Vagina (tissue), 2 donors: Measurements from ENCODE around the gene PHKG2. TPM values are rescaled to one million over a fixed set of nuclear protein-coding genes. Genes with fewer than 3 reads are reported as not detected.

ENCODE experiments used
- DNase-seq, 2 donors: peaks; one replicate each; pipeline ENCODE4 v3.0.0-alpha.2; 2017; ENCODE audit errors: extremely low spot score in 2 of 2
- H3K27ac ChIP-seq: fragments of 200-600 bp; sonication (generic); one replicate; pipeline ENCODE4 v1.5.1; 2019
- H3K27me3 ChIP-seq: fragments of 200-600 bp; sonication (generic); one replicate; pipeline ENCODE4 v1.5.1; 2019
- H3K36me3 ChIP-seq, 2 donors: fragments of 200-600 bp; sonication (generic); one replicate each; pipeline ENCODE4 v1.5.1; 2017 to 2019
- H3K4me1 ChIP-seq: fragments of 200-600 bp; sonication (generic); one replicate; pipeline ENCODE4 v1.5.1; 2019
- H3K4me3 ChIP-seq, 2 donors: fragments of 200-600 bp; sonication (generic); 1 replicate in 1 of 2; 2 replicates in 1 of 2; pipeline ENCODE4 v1.5.1; 2016 to 2019
- H3K9me3 ChIP-seq: fragments of 200-600 bp; sonication (generic); one replicate; pipeline ENCODE4 v1.5.1; 2019
- CTCF ChIP-seq, 3 experiments: fragments of 450-650 bp in 2 of 3; fragments of 200-600 bp in 1 of 3; sonication (generic) in 1 of 3; IDR thresholded peaks; one replicate each; pipeline ENCODE4 v1.5.1; 2017 to 2019; ENCODE audit warnings: antibody characterized with exemption in 3 of 3, mild to moderate bottlenecking in 2 of 3, moderate library complexity in 2 of 3
- POLR2A ChIP-seq, 2 donors: fragments of 450-650 bp; IDR thresholded peaks; one replicate each; pipeline ENCODE4 v1.6.1; 2017; ENCODE audit warnings: antibody characterized with exemption in 2 of 2, mild to moderate bottlenecking in 2 of 2, moderate library complexity in 2 of 2
- POLR2AphosphoS5 ChIP-seq, 2 donors: sonication (generic); formaldehyde crosslinking; IDR thresholded peaks; one replicate each; pipeline ENCODE4 v1.9.0; 2017; ENCODE audit warnings: antibody characterized with exemption in 2 of 2, mild to moderate bottlenecking in 2 of 2, low read depth in 1 of 2; ENCODE audit not compliant: insufficient read depth in 1 of 2
- intact Hi-C: fragments of 100-400 bp; cut with DNase I; formaldehyde crosslinking; loops from one replicate; pipeline ENCODE4 v1.15.1; 2023
- total RNA-seq: library from RNA; depleted of rRNA; stranded (reverse); fragments of >200 nt; gene quantifications from one replicate; pipeline ENCODE4 v1.2.3, GENCODE V29; 2016

PHKG2 gene
- total RNA-seq, 1 donor from 2014 or later: 32.9 TPM

GRCh38 chr16:30747331-30747730 is 894 bp upstream of the PHKG2 start:
- Histone ChIP-seq H3K4me3 (peak overlapping the region; percentile 56 to 92), H3K27ac (peak overlapping the region; percentile 75), H3K36me3 (peaks cover 0 to 26% of the 10 kb centered on the region in 2 donors), H3K4me1 (peaks cover 19% of the 10 kb centered on the region), H3K9me3 (no peaks in the 10 kb centered on the region), H3K27me3 (no peaks in the 10 kb centered on the region)
- DNase-seq: no peak
- TF ChIP-seq POLR2AphosphoS5 (IDR thresholded peaks at IDR 0.05; ENCODE audit: insufficient read depth in 1 of 2, low read depth in 1 of 2) (no peak), CTCF (IDR thresholded peaks at IDR 0.05) (no peak), POLR2A (IDR thresholded peaks at IDR 0.05) (no peak)
- intact Hi-C loops: no loop called here

GRCh38 chr16:30748634-30749445 is 615 bp downstream of the PHKG2 start:
- Histone ChIP-seq H3K27ac (peak overlapping the region; percentile 75), H3K27me3 (no peaks in the 10 kb centered on the region), H3K36me3 (peaks cover 0 to 18% of the 10 kb centered on the region in 2 donors), H3K4me1 (peaks cover 19% of the 10 kb centered on the region), H3K9me3 (no peaks in the 10 kb centered on the region), H3K4me3 (peak overlapping the region; percentile 92)
- DNase-seq: no peak
- TF ChIP-seq CTCF (IDR thresholded peaks at IDR 0.05) (no peak), POLR2A (IDR thresholded peaks at IDR 0.05) (no peak)
- intact Hi-C loops: no loop called here

GRCh38 chr16:30750201-30750600 is 2.0 kb downstream of the PHKG2 start:
- intact Hi-C loops: no loop called here
- H3K36me3 ChIP-seq: peaks cover 0 to 10% of the 10 kb centered on the region in 2 donors
- no peaks in the 10 kb centered on the region for H3K9me3 ChIP-seq
- no peak overlapping the region for H3K27ac ChIP-seq
- no peak for DNase-seq
- TF ChIP-seq CTCF (IDR thresholded peaks at IDR 0.05) (no peak), POLR2AphosphoS5 (IDR thresholded peaks at IDR 0.05; ENCODE audit: insufficient read depth in 1 of 2, low read depth in 1 of 2) (no peak), POLR2A (IDR thresholded peaks at IDR 0.05) (no peak)
- peaks cover 19% of the 10 kb centered on the region for H3K4me1 ChIP-seq
- H3K27me3 ChIP-seq: no peaks in the 10 kb centered on the region
- no peak overlapping the region for H3K4me3 ChIP-seq

GRCh38 chr16:30750876-30751465 is 2.7 kb downstream of the PHKG2 start:
- no peaks in the 10 kb centered on the region for H3K27me3 ChIP-seq
- intact Hi-C loops: no loop called here
- DNase-seq: no peak
- H3K9me3 ChIP-seq: no peaks in the 10 kb centered on the region
- no peak overlapping the region for H3K4me3 ChIP-seq
- peaks cover 19% of the 10 kb centered on the region for H3K4me1 ChIP-seq
- H3K27ac ChIP-seq: no peak overlapping the region
- no peak for TF ChIP-seq CTCF (IDR thresholded peaks at IDR 0.05)
- TF ChIP-seq POLR2AphosphoS5 (IDR thresholded peaks at IDR 0.05; ENCODE audit: insufficient read depth in 1 of 2, low read depth in 1 of 2): no peak
- no peak for TF ChIP-seq POLR2A (IDR thresholded peaks at IDR 0.05)
- H3K36me3 ChIP-seq: peaks cover 0 to 10% of the 10 kb centered on the region in 2 donors

GRCh38 chr16:30753596-30753995 is 5.4 kb downstream of the PHKG2 start:
- Histone ChIP-seq H3K27ac (no peak overlapping the region), H3K4me3 (no peak overlapping the region), H3K36me3 (peaks cover 0 to 24% of the 10 kb centered on the region in 2 donors), H3K27me3 (no peaks in the 10 kb centered on the region), H3K9me3 (no peaks in the 10 kb centered on the region), H3K4me1 (peaks cover 10% of the 10 kb centered on the region)
- no peak for TF ChIP-seq POLR2AphosphoS5 (IDR thresholded peaks at IDR 0.05; ENCODE audit: insufficient read depth in 1 of 2, low read depth in 1 of 2)
- TF ChIP-seq CTCF (IDR thresholded peaks at IDR 0.05): no peak
- no peak for TF ChIP-seq POLR2A (IDR thresholded peaks at IDR 0.05)
- intact Hi-C loops: no loop called here
- DNase-seq: no peak
